Renal cortex interstitium (tissue), 11 donors: Measurements from ENCODE around the gene RPS6KA2. TPM values are rescaled to one million over a fixed set of nuclear protein-coding genes. Genes with fewer than 3 reads are reported as not detected.

Experiments used
- DNase-seq, 11 donors: peaks; one replicate each; pipeline ENCODE4 v3.0.0-alpha.2; 2013; ENCODE audit warnings: low read depth in 9 of 11, low spot score in 4 of 11; ENCODE audit errors: extremely low read depth in 1 of 11
- polyA plus RNA-seq, 3 donors: library from polyadenylated mRNA; unstranded; fragments of 120-200 nt; gene quantifications; one replicate each; pipeline ENCODE4 v1.2.1, GENCODE V29; 2013; ENCODE audit not compliant: insufficient read length in 3 of 3

The RPS6KA2 gene
- polyA plus RNA-seq, 3 donors, result 28.3 to 30.6 (median 29.5) TPM

DNA sequence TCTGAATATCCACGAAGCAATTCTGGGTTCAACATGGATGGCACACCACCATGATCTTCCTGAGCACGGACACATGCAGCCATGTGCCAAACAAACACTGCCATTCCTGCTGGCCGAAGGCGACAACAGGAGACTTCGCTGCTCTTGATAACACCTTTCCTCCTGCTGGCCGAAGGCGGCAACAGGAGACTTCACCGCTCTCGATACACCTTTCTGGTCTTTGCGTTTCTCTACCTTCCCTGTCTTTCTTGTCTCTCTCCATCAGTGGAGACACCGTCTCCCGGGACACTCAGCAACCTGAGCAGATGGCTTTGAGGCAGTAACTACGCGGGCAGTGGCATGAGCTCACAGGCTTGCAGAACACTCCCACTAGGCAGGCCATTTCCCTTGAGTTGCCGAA lies 189.4 kb downstream of the RPS6KA2 start:
- DNase-seq, result no peak

DNA sequence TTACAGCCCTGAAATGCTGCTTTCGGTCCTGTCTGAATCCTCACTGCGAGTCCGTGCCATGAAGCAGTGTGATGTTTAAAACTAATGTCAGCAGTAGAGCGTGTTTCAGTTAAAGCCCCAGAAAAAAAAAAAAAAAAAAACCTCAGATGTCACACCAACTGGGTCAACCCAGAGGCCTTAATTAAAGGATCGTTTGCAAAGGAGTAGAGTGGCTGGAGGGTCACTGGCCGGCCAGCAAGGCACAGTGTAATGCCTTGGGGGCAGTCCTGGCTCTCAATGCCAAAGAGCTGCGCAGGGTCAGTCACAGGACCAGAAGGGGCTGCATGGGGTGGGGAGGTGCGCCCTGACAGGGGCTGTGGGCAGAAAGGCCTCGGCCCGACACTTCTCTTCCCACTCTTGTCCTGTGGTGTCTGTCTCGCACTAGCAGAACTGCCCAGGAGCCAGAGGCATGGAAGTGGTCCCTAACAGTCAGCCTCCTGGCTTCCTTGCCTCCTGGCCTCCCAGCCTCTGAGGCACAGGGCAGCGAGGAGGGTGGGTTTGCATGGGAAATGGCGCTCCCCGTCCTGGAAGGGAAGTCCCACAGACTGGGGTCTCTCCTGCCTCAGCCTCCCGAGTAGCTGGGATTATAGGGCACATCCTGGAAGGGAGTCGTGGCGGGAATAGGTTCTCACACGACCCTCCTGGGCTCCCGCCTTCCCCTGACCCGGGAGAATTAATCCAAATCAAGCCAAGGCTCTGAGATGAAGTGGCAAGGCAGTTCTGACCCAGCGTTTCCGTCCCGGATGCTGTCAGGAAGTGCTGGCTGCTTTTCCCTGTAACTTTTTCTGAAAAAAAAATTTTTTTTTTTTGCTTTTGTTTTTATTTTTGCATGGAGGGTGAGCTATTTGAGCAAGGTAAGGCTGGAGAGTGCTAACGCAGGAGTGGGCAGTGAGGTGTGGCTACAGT lies 190.6 kb downstream of the RPS6KA2 start:
- no peak for DNase-seq

DNA sequence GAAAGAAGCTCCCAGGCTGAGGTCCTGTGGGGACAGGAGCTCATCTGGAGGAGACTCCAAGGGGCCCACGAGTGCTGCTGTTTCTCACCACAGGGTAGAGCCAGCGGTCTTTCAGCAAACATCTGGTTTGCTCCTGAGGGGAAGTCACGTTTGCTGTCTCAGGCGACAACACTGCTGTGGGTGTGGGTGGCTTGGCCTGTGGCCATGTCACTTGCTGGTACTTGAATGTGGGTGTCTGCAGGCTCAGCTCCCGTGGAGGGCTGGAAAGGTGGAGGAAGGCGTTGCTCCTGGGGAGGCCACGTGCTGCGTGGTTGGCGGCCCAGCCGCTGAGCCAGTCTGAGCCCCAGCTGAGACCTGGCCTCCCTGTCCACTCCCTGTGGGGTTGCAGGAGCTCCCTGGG lies 191.5 kb downstream of the RPS6KA2 start:
- no peak for DNase-seq

DNA sequence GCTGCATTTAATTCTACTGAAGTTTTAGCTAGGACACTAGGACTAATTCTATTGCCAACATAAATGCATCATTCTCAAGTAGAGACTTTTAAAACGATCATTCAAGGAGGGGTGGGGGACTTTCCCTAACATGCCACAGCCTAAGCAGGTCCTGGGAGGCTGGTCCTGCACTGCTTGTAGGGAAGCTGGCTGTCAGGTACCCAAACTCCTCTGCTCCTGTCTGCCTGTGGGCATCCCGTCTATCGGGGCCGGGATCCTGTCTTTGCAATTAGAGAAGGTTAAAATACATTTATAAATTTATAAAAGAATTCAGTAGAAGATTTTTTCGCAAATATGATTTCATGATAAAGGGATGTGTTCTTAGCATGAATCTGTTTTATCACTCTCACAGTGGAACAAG lies 192.7 kb downstream of the RPS6KA2 start:
- no peak for DNase-seq

DNA sequence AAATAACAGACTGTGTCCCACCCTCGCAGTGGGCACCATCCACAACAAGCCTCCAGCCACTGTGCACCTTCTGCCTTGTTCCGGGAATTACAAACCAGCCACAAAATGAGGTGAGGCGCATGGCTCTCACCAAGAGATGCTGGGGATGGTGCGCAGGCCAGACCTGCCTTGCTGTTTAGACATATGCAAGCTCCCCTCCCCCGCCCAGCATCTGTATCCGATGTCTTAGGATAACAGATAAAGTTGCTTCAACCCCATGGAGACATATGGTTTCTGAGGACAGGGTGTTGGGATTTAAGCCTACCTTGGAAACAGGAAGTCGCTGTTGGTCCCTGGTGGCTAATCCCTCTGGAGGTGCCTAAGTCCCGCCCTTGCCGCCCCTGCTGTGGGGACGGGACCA lies 194.0 kb downstream of the RPS6KA2 start:
- no peak for DNase-seq

DNA sequence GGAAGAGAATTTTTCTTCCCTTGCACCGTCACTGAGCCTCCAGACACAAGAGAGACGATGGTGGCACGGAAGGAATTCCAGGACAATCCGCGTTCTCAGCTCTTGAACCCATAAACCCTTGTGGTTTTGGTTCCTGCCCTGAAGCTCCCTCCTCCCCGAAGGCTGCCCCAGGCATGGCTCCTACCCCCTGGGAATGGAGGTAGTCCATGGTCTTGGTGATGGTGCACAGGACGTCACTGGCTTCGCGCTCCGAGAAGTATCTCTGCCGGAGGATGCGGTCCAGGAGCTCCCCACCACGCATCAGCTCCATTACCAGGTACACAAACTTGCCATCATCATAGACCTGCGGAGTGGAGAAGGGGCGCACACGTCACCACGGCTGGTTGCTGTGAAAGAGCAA lies 196.8 kb downstream of the RPS6KA2 start:
- DNase-seq, result no peak

DNA sequence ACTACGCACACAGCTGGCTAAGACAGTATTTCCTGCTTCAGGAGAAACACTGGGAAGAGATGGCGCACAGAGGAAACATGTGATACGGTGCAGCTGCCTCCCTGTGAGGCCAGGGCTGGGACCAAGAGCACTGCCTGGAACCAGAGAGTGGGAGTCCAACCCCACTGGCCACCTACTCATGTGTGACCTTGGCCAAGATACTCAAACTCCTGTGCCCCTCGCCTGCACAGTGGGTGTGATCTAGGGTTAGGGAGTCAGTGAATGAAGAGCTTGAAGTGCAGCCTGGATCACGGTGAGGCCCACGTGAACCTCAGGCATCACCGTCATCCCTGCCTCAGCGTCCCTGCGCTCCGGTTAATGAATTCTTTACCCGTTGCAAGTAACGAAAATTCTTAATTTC lies 202.6 kb downstream of the RPS6KA2 start:
- DNase-seq, result no peak

DNA sequence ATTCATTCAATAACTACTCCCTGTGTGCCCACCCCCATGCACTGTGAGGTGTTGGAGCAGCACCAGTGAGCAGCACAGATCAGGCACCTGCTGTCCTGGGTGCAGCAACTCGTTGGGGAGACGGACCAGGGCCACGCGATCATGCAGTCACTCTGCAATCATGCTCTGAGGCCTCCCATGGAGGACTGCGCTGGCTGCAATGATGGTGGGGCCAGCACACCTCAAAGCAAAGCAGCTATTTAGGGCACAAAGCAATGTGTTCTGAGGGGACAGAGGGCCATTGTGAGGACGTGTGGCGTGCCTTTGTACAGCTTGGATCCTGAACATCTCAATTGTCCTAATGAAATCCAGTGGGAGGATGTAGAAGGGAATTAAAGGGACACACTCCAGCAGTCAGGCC lies 203.3 kb downstream of the RPS6KA2 start:
- no peak for DNase-seq

DNA sequence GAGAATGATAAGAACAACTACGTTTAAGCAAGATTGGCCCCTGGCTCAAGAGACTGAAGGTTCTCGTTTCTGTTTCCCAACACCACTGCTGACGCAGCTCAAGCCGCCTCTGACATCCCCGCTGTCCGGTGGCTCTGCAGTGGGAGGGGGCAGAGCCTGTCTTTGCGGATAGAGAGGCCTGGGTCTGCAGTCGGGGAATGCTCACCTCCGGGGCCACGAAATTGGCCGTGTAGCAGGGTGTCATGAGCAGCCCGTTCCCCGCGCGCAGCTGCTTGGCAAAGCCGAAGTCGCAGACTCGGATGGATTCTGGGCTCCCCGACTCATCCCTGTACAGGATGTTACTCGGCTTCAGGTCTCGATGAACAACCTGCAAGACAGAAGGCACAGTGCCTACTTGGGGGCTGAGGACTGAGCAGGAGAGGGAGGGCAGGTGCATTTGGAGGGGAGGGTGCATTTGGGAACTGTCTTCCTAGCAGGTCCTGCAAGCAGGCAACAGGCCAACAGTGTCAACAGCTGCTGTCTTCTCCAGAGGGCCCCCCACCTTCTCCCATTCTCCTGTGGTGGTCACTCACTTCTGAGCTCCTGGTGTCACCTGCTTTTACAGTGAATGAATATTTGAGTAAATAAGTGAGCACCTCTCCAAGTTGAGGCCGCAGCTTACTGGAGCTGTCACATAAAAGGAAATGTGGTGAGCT lies 203.9 kb downstream of the RPS6KA2 start:
- DNase-seq, result no peak

DNA sequence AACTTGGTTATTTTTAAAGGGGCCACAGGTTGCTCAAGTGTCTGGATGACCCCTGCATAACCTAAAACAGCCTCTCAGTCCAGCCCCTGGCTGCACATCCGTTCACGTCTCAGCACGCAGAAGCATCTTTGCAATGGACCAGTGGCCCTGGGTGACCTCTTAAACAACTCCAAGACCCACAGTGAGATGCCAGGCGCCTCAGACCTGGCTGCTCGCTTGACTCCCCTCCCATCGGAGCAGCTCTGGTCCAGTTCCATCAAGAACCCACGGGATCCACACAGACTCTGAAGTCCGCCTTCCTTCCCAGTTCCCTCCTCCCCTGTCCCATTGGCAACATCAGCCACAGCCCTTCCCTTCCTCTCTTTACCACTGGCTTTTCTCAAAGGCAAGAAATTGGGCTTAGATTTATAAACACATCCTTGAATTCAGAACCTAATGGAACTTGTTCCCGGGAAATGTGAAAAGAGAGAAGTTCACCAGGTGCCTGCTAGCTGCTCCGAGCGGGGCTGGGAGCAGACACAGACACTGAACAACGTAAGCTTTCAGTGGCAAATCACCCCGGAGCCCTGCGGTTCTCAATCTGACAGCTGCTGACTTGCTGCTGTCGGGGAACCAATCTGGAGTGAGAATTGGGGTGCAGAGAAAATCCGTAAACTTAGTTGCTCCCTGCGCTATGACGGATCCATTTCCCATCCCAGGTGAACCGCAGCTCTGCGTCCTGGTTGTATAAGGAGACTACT lies 204.7 kb downstream of the RPS6KA2 start:
- DNase-seq, result no peak

DNA sequence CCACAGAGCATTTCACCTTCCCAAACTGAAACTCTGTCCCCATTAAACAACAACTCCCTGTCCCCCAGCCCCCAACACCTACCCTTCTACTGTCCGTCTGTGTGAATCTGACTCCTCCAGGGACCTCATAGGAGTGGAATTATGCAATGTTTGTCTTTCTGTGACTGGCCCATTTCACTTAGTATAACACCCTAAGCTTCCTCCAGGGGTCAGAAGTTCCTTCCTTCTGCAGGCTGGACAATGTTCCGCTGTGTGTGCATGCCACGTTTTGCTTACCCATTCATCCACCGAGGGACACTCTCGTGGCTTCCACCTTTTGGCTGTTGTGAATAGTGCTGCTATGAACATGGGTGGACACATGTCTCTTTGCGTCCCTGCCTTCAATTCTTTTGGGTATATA lies 206.7 kb downstream of the RPS6KA2 start:
- no peak for DNase-seq

DNA sequence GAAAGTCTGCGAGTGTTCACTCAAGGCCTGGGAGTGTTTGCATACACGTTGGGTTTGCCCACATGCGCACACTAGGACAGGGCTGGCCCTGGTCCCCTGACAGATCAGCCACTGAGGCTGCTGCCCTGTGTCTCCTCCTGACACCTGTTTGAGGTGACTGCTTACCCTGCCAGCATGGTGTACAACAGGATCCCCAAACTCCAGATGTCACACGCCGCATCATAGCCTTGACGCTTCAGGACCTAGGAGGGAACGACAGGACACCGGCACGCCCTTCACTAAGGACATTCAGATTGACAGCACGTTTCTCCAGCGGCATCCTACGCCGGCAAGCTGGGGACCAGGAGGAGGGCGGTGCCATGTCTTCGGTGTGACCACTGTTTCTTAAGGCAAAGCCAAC lies 207.3 kb downstream of the RPS6KA2 start:
- DNase-seq, result no peak

DNA sequence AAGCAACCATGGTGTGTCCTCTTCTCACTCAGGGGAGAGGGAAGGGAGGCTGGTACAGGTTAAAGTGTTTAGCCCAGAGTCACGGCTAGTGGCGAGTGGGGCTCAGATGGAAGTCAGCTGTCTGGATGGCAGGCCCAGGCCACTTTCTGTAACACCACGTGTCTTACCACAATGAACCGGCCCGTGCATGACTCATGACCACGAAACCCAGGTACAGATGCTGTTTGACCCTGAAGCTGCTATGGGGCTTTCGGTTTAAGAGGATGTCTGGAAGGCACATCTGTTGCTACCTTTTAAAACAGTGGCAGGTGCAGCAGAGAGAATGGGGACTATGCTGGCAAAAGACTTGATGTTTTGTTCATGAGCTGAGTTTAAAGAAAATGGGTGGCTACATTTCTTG lies 207.8 kb downstream of the RPS6KA2 start:
- DNase-seq, result no peak

DNA sequence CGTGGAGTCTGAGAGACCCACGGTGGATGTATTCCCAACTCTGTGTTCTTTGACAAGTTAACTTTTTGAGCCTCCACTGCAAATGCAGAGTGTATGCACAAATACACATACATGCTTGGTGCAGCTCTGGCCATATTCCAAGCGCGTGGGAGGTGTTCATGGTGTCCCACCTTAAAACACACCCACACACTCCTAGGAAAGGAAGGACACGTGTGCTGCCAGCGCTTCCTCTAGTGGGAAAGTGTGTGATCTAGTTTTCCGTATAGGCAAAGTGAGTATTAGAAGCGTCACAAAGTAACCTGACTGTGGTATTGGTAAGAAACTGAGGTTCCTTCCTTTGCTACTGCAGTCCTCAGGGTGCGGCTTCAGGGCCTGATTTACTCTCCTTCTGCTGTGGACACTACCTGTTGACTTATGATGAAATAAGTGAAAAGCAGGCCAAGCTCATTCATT lies 208.3 kb downstream of the RPS6KA2 start:
- DNase-seq, result no peak

DNA sequence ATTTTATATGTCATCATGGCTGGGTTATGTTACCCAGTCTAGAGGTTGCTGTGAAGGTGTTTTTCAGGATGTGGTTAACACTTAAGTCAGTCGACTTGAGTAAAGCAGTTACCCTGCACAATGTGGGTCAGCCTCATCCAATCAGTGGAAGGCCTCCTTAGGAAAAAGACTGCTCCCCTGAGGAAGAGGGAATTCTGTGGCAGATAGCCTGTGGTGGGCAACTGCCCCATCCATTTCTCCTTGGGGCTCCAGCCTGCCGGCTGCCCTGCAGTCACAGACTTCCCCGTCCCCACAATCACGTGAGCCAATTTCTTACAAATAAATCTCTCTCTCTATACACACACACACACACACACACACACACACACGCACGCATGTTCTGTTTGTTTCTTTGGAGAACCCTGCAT lies 209.8 kb downstream of the RPS6KA2 start:
- no peak for DNase-seq

DNA sequence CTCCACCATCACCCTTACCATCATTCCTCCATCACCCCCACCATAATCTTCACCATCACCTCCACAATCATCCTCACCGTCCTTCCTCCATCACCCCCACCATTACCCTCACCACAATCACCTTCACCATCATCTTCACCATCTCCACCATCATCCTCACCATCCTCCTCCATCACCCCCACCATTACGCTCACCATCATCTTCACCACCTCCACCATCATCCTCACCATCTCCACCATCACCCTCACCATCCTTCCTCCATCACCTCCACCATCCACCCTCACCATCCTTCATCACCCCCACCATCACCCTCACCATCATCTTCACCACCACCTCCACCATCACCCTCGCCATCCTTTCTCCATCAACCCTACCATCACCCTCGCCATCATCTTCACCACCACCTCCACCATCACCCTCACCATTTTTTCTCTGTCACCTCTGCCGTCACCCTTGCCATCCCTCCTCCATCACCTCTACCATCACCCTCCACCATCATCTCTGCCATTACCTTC lies 211.2 kb downstream of the RPS6KA2 start:
- DNase-seq, result no peak

DNA sequence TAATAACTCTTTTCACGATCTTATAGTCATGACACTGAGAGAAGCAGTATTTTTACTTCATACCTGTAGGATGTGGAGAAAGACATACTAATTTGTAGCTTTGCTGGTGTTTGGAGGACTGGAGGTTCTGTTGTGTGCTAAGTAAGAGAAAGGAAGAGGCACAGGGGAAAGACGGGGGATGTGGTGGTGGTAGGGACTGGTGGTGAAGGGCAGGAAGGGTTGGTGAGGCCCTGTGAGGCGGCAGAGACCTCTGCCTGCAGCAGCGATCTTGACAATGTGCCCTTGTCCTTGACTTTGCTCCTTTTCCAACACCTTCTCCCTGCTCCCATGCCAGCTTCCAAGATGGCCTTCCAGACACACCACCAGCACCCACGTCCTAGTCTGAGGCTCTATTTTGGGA lies 211.7 kb downstream of the RPS6KA2 start:
- no peak for DNase-seq

DNA sequence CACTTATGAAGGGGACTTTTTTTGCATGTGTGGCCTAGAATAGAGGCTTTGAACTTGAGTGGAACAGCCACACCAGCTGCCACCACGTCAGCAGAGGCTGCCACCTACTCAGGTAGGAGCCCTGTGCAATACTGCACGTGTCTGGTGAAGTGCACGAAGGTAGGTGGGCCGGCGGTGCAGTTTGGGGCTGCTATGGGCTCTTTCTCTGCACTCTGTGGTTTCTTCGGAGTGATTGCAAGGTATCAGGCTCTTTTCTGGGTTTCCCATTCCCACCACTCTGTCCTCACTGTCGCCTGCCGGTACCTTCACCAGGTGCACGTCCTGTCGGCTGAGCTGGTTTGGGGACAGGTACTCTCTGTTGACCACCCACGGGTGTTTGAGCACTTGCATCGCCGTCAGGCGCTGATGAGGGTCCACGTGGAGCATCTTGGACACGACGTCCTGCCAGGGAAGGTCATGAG lies 213.5 kb downstream of the RPS6KA2 start:
- DNase-seq, result no peak

DNA sequence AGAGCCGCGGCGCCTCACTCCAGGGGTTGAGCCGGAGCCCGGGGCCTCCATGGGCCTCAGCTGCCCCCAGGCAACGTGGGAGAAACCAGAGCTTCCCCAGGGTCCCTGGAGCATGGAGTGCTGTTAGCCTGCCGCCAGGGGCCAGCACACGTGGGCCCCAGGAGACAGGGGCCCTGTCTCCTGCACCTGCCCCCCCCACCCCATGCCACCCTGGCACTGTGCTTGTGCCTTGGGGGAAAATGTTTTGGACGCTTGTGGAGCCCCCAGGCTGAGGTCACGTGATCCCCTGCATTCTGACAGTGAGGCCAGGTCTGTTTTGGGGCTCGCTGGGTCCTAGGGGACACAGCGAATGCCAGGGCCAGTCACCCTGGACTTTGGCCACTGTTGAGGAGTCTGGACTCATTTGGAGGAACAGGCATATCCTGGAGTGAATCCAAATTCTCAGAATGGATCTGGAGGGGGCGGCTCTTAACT lies 214.1 kb downstream of the RPS6KA2 start:
- no peak for DNase-seq
